Adrenal gland (tissue), 5 donors: ENCODE measurements around the gene ALAD.

Source experiments
- POLR2A ChIP-seq, 2 donors: fragments of 450-650 bp; IDR thresholded peaks; one replicate each; pipeline ENCODE4 v1.6.1; 2017; ENCODE audit warnings: antibody characterized with exemption in 2 of 2, mild to moderate bottlenecking in 2 of 2, moderate library complexity in 1 of 2
- TF ChIP-seq, protein P1 (sequence below), 6 experiments: fragments of 450-650 bp in 4 of 6; fragments of 200-600 bp in 2 of 6; sonication (generic) in 1 of 6; IDR thresholded peaks; 1 replicate in 5 of 6; 2 replicates in 1 of 6; pipeline versions ENCODE4 v1.5.1 to v1.8.0; 2016 to 2021; ENCODE audit warnings: antibody characterized with exemption in 6 of 6, mild to moderate bottlenecking in 2 of 6, moderate library complexity in 1 of 6
- donor health status: DM: no; HTN: no; CAD: no.

DNA sequence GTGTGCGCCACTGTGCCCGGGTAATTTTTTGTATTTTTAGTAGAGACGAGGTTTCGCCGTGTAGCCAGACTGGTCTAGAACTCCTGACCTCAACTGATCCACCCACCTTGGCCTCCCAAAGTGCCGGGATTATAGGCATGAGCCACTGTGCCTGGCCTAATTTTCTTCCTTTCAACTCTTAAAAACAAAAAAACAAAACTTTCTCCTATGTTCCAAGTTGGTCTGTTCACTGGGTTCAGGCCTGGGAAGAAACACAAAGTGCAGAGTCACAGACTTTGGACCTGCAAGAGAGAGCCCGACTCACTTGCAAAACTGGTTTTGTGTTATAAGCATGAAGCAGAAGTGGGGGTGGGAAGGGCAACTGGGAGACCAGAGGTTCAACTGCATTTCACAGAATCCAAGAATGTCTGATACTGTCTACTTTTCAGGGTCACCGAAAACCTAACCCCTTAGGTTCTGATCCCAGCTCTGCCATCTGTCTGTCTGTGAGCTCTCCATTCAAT lies 19.1 kb downstream of the ALAD start:
- TF ChIP-seq, protein P1, sequence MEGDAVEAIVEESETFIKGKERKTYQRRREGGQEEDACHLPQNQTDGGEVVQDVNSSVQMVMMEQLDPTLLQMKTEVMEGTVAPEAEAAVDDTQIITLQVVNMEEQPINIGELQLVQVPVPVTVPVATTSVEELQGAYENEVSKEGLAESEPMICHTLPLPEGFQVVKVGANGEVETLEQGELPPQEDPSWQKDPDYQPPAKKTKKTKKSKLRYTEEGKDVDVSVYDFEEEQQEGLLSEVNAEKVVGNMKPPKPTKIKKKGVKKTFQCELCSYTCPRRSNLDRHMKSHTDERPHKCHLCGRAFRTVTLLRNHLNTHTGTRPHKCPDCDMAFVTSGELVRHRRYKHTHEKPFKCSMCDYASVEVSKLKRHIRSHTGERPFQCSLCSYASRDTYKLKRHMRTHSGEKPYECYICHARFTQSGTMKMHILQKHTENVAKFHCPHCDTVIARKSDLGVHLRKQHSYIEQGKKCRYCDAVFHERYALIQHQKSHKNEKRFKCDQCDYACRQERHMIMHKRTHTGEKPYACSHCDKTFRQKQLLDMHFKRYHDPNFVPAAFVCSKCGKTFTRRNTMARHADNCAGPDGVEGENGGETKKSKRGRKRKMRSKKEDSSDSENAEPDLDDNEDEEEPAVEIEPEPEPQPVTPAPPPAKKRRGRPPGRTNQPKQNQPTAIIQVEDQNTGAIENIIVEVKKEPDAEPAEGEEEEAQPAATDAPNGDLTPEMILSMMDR (IDR thresholded peaks at IDR 0.05) = no peak
- TF ChIP-seq POLR2A (IDR thresholded peaks at IDR 0.05) = no peak
